Thyroid gland (tissue), 4 donors: ENCODE measurements around the gene RHBDF2.

ENCODE experiments used
- POLR2A ChIP-seq, 2 donors: fragments of 450-650 bp; IDR thresholded peaks; one replicate each; pipeline ENCODE4 v1.6.1; 2017; ENCODE audit warnings: antibody characterized with exemption in 2 of 2, mild to moderate bottlenecking in 2 of 2, moderate library complexity in 1 of 2
- TF ChIP-seq, protein P1 (sequence below), 6 experiments: fragments of 200-600 bp in 3 of 6; fragments of 450-650 bp in 3 of 6; sonication (generic) in 3 of 6; IDR thresholded peaks; one replicate each; pipeline ENCODE4 v1.5.1; 2016 to 2019; ENCODE audit warnings: antibody characterized with exemption in 6 of 6, mild to moderate bottlenecking in 2 of 6, inconsistent platforms in 1 of 6, moderate library complexity in 1 of 6

DNA sequence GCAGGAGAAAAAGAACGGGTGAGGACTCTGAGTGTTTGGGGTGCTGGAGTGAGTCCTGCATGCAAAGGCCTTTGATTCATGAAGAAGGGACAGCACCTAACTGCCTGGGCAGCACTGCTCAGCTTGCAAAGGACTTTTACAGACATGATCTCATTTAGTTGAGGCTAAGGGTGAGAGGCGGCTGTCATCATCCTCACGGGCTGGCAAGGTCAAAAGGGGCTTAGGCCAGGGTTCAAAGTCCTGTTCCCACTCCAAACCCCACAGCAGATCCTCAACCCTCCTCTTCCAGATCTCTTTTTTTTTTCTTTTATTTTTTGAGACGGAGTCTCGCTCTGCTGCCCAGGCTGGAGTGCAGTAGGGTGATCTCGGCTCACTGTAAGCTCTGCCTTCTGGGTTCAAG lies 4.8 kb downstream of the RHBDF2 start:
- TF ChIP-seq, protein P1, sequence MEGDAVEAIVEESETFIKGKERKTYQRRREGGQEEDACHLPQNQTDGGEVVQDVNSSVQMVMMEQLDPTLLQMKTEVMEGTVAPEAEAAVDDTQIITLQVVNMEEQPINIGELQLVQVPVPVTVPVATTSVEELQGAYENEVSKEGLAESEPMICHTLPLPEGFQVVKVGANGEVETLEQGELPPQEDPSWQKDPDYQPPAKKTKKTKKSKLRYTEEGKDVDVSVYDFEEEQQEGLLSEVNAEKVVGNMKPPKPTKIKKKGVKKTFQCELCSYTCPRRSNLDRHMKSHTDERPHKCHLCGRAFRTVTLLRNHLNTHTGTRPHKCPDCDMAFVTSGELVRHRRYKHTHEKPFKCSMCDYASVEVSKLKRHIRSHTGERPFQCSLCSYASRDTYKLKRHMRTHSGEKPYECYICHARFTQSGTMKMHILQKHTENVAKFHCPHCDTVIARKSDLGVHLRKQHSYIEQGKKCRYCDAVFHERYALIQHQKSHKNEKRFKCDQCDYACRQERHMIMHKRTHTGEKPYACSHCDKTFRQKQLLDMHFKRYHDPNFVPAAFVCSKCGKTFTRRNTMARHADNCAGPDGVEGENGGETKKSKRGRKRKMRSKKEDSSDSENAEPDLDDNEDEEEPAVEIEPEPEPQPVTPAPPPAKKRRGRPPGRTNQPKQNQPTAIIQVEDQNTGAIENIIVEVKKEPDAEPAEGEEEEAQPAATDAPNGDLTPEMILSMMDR (IDR thresholded peaks at IDR 0.05) = no peak
- TF ChIP-seq POLR2A (IDR thresholded peaks at IDR 0.05) = no peak
